Measurements from ENCODE around the gene PCAT7.
"Not testable (repeated sequence)": the region's sequence is repeated elsewhere in the genome, so short reads cannot be mapped to it uniquely, and the experiment has no call there.

The PCAT7 gene

DNA sequence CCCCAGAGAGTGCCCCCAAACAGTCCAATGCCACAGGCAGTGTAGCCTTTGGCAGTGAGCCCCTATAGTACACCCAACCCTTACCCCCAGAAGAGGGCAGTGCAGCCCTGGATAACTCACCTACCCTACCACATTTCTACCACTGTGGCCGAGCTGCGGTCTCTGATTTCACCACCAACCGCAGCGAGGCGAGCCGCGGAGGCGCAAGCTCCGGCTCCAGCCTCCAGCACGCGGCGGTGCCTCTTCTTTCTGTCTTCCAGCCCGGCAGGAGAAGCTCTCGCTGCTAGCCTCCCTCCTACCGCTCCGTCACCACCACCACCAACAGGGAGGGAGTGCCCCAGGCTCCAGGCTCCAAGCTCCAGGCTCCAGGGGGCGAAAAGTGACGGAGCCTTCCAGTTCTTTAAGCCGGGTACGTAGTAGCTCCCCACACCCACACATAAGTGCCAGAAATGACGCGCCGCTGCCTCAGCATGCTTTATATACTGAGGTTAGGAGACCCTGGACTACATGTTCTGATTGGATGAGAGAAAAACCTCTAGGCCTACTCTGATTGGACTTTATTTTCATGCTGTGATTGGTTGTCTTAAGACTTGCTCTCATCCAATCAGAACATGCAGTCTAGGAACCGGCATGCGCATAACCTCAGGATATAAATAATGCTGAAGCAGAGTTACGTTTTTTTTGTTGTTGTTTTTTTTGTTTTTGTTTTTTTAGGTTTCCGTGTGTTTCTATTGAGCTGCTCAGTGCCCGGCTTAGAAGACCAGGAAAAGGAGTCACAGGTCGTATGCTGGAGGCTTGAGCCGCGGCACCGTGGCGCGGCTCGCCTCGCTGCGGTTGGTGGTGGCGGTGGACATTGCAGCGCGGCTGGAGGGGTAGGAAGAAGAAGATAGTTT is at the start of gene PCAT7:
PCAT7 (plus strand) TSS at position 645 of the 893 bp plus-strand sequence.
- no peak for DNase-seq (ENCODE audit: low read depth)

DNA sequence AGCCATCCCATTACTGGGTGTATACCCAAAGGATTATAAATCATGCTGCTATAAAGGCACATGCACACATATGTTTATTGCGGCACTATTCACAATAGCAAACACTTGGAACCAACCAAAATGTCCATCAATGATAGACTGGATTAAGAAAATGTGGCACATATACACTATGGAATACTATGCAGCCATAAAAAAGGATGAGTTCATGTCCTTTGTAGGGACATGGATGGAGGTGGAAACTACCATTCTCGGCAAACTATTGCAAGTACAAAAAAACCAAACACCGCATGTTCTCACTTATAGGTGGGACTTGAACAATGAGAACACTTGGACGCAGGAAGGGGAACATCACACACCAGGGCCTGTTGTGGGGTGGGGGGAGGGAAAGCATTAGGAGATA is 48.5 kb upstream of the PCAT7 start:
- not testable (repeated sequence) for DNase-seq (ENCODE audit: low read depth)

DNA sequence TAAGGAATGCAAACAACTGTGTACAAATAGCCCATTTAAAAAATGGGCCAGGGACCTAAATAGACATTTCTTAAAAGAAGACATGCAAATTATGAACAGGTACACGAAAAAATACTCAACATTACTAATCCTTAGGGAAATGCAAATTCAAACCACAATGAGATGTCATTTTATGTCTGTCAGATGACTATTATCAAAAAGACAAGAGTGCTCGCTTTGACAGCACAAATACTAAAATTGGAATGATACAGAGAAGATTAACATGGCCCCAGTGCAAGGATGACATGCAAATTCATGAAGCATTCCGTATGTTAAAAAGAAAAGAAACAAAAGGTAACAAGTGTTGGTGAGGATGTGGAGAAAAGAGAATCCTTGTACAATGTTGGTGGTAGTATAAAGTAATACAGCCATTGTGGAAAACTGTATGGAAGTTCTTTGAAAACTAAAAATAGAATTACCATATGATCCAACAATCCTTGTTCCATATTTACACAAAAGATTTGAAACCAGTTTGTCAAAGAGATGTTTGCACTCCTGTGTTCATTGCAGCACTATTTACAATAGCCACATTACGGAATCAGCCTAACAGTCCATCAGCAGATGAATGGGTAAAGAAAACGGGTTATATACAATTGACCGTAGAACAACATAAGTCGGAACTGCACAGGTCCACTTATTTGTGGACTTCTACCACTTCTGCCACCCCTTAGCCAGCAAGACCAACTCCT is 47.2 kb upstream of the PCAT7 start:
- DNase-seq (ENCODE audit: low read depth) = no peak

DNA sequence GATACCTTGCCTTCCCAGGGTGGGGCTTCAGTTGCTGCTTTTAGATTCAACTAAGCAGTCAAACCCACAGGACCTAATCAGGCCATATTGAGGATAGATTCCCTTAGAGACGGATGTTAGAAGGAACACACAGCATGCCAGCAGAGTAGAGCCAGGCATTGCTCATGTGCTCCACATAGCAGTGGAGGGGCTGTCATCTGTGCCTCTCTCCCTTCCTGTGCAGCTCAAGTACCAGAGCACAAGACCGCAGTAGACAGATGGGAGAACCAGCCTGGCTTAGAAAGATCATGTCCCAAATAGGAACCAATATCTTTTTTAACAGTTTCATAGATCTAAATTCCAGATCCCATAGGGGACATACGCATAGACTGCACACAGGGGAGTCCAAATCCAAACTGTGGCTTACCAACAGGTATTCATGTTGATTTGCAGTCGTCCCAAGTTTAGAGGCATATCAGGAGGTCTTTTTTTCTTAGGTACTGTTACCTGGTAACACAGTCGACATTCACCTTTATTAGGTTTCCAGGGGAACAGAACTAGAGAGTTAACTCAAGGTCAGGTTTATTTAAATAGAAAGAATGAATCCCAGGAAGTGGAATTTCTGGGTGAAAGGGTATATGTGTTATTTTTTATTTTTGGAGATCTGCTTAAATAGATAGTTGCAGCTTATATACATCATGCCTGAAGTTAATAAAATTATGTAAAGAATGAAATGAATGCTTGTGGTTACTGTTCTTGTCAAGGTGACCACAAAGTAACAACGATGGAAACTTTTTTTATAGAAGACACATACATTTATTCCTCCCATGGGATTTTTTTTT is 43.5 kb upstream of the PCAT7 start:
- no peak for DNase-seq (ENCODE audit: low read depth)

DNA sequence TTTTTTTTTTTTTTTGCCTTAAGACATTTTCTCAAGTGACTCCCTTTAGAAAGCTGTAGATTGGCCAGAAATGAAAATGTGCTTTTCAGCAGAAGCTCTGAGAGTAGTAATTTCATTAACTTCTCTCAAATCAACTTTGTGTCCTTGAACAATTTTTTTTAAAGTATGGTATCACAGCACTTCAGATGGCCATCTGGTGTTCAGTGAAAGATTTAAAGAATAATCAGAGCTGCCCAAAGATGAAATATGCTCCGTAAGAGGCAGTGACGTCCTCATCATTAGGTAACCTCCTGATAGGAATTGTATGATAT is 43.0 kb upstream of the PCAT7 start:
- no peak for DNase-seq (ENCODE audit: low read depth)

DNA sequence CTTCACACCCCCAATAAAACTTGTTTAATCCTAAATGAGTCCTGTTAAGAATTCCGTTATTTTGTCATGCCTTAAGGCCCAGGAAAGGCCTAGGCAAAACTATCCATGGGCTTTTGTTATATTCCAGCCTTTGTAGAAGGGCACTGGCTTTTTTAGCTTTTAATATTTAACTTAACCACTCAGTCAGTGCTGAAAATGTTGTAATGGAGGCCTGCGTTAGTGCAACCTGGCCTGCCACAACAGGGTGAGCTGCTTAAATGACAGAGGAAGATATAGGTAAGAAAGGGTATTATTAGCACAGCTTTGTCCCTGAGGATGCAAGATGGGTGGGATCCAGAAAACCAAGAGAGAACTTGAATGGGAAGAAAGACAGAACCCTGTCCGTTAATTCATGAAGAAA is 40.2 kb upstream of the PCAT7 start:
- DNase-seq (ENCODE audit: low read depth) = no peak

DNA sequence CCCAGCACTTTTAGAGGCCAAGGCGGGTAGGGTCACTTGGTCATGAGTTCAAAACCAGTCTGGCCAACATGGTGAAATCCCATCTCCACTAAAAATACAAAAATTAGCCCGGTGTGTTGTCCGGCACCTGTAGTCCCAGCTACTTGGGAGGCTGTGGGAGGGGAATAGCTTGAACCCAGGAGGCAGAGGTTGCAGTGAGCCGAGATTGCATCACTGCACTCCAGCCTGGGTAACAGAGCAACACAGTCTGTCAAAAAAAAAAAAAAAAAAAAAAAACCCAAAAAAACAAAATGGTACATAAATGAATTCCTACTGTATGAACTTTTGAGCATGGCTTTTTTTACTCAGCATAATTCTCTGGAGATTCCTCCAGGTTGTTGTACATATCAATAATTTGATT is 37.6 kb upstream of the PCAT7 start:
- no peak for DNase-seq (ENCODE audit: low read depth)

DNA sequence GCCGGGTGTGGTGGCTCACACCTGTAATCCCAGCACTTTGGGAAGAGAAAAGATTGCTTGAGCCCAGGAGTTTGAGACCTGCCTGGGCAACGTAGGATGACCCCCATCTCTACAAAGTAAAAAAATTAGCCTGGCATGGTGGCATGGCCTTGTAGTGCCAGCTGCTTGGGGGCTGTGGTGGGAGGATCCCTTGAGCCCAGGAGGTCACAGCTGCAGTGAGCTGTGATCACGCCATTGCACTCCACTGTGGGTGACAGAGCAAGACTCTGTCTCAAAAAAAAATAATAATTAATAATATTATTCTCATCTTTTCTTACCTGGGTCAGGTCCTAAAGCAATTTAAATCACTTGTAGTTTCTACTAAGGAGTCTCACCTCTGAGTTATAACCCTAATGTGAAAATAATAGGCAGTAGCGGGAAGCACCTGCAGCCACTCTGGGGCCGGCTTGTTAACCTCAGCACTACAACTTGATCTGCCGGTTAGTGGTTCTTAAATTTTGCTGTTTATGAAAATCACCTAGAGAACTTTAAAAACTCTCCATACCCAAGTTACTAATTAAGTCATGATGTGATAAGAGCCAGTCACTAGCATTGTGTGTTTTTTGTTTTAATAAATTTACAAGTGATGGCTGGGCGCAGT is 29.4 kb upstream of the PCAT7 start:
- no peak for DNase-seq (ENCODE audit: low read depth)

DNA sequence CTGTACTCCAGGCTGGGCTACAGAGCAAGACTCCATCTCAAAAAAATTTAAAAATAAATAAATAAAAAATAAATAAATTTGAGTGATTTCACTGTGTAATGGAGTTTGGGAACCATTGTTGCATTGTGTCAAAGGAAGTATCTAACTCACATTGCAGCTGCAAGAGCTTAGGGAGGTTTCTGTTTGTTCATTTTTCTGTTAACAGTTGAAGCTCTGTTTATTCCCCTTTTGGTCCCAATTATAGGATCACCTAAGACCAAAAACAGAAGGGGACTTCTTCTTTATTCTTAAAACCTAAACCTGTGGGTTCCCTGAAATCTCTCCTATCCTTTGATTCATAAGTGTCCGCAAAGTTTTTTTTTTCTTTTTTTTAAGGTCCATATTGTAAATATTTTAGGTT is 28.6 kb upstream of the PCAT7 start:
- DNase-seq (ENCODE audit: low read depth) = no peak

DNA sequence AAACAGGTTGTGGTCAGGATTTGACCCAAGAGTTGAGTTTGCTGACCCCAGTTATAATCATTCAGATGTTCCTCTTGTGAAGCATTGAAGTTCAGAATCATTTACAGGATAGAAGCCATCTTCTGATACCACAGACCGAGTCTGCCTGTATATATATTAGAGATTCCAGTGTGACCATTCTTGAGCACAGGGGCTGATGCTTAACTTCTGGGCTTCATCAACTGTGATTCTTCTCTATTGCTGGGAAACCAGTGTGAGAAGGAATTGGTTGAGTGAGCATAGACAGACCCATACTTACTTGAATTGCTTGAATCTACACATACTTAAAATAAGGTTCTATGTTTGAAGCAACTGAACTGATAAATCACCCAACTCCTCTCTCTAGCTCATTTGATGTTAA is 27.9 kb upstream of the PCAT7 start:
- no peak for DNase-seq (ENCODE audit: low read depth)

DNA sequence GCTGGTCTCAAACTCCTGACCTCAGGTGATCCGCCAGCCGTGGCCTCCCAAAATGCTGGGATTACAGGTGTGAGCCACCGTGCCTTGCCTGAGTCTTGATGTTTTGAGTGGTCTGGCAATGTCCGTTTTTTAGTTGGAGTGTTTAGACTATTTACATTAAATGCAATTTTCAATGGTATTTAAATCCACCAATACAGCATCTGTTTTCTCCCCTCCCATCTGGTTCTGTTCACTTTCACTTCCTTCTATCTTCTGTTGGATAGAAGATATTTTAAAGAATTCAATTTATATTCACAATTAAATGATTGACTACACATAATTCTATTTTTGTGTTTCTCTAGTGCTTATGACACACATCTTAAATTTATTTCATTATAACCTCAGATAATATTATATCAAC is 26.0 kb upstream of the PCAT7 start:
- DNase-seq (ENCODE audit: low read depth) = no peak

DNA sequence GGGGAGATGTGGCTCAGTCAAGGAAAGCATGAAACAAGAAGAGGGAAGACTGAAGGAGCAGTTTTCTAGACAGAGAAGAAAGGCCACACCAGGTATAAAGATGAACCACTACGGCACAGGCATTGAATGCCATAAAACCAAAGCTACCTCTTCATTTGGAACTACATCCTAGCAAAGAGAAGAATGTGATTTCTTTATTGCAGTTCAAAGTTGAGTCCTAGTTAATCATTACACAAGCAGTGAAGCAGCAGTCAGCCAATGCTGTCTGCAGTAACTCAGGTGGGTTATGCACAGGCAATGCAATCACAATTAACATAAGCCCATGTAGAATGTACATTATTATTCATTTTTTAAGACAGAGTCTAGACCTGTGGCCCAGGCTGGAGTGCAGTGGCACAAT is 21.7 kb upstream of the PCAT7 start:
- no peak for DNase-seq (ENCODE audit: low read depth)

DNA sequence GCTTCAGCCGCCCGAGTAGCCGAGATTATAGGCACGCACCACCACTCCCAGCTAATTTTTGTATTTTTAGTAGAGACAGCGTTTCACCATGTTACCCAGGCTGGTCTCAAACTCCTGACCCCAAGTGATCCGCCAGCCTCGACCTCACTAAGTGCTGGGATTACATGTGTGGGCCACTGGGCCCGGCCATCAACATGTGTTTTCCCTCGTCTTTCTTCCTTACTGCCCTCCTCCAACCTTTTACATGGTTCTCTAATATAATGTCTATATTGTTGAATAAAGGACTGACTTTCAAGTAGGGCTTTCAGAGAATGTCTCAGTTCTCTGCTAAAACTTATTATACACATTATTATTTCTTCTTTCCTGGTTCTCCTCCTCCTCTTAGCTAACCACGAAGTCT is 21.3 kb upstream of the PCAT7 start:
- no peak for DNase-seq (ENCODE audit: low read depth)

DNA sequence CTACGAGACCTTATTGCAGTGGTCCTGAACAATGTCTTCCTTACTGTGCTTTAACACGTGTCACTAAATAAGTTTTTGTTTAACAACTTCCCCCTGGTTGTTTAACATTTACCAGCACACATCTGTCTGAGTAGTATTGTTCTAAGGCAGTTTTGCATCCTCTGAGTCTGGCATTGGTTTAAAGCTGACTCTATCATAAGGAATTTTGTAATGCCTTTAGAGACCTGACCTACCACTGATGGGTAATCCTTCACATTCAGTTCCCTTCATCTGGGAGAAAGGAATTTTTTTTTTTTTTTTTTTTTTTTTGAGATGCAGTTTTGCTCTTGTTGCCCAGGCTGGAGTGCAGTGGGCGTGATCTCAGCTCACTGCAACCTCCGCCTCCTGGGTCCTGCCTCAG is 20.0 kb upstream of the PCAT7 start:
- DNase-seq (ENCODE audit: low read depth) = no peak

DNA sequence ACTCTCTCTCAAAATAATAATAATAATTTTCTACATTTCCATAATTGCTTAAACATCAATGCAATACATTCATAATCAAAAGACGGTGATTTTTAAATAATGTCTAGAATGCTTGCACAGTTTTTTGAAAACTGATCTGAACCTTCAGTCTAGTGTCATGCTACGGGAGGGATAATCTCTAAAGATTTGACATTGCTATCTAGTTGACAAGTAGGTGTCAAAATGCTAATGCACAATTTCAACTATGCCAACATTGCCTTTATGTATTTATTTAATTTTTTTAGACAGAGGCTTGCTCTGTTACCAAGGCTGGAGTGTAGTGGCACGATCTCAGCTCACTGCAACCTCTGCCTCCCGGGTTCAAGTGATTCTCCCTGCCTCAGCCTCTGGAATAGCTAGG is 16.0 kb upstream of the PCAT7 start:
- no peak for DNase-seq (ENCODE audit: low read depth)

DNA sequence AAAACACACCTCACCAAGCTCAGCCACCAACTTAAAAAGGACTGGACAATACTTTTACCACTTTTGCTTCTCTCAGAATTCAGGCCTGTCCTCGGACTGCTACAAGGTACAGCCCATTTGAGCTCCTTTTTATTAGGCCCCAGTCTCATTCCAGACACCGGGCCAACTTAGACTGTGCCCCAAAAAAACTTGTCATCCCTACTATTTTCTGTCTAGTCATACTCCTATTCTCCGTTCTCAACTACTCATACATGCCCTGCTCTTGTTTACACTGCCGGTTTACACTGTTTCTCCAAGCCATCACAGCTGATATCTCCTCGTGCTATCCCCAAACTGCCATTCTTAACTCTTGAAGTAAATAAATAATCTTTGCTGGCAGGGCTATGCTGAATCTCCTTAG is 10.5 kb upstream of the PCAT7 start:
- not testable (repeated sequence) for DNase-seq (ENCODE audit: low read depth)

DNA sequence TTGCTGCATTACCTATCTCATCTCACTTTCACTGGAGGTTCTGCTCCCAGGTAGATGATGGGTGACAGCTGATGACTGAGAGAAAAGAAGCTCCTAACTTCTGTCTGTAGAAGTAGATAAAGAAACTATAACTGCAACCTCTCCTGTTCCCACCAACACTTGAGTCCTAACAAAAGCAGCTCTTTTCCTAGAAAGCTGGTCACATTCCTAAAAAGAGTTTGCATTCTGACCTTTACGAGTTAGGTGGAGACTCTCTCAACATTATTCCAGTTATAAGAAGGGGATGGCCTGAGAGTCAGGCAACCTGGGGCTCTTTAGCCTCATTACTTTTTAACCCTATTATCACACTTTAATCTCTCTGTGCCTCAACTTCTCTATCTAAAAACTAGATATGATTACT is 8.9 kb upstream of the PCAT7 start:
- DNase-seq (ENCODE audit: low read depth) = no peak

DNA sequence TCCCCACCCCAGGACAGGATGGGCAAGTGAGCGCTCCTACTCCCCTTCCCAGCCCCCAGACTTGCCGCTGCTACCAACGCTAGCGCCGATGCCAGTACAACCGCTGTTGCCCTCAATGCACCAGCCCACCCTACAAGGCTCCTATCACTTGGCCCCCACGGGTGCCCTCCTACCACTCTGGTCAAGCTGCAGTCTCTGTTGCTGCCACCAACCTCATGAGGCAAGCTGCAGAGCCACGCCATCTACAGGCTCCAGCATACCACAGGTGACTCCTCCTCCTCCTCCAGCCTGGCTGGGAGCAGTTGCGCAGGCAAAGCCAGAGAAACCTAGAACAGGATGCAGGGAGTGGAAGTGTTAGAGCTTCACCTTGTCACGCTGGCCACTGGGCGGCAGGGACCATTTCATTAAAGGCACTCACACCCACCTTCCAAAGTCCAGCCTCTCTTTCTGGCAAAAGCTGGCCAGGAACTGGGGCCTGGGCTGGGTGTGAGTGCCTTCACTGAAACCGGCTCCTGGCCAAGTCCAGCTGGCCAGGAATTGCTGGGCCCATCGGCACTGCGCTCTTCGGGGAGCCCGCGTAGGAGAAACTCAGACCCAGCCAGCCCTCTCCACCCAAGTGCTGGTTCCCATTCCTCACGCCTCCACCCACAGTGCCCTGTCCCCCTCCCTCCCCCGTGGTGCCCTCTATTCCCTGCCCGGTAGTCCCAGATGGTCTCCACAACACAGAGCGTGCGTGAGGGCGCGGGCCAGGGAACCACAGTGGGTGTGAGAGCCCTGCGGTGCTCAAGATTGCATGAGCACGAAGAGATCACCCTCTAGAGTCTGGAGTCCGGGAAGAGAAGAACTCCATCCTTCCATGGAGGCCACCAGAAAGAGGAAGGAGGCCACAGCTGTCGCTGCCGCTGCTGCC is 1.6 kb upstream of the PCAT7 start:
- DNase-seq (ENCODE audit: low read depth) = no peak

DNA sequence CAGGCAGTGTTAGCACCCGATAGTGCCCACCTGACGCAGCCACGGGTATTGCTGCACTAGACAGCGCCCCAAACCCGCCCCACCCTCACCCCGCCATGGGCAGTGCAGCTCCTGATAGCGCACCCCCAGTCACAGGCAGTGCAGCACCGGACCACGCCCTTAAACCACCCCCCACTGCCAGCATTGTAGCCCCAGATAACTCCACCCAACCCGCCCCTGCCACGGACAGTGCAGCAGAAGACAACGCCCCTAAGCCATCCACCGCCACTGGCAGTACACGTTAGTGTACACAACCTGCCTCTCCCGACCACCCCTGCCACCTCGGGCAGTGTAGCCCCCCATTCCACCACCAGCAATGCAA is 825 bp upstream of the PCAT7 start:
- DNase-seq (ENCODE audit: low read depth) = no peak

DNA sequence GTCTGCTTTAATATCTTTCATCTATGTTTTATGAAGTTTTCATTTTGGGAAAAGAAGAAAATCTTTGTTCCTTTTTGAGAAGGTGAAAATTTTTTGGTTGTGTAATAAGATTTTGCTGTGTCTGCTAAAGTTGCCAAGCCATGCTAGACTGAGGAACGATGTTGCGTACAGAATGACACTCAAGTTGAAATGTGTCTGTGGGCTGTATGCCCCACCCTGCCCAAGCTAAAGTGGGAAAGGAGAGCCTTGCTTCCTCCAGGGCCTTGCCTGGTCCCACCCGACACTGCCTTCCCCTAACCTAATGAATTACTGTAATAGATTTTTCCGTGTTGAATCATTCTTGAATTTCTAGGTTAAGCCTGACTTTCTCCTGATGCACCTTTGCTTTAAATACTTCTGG is 2.5 kb downstream of the PCAT7 start:
- no peak for DNase-seq (ENCODE audit: low read depth)

DNA sequence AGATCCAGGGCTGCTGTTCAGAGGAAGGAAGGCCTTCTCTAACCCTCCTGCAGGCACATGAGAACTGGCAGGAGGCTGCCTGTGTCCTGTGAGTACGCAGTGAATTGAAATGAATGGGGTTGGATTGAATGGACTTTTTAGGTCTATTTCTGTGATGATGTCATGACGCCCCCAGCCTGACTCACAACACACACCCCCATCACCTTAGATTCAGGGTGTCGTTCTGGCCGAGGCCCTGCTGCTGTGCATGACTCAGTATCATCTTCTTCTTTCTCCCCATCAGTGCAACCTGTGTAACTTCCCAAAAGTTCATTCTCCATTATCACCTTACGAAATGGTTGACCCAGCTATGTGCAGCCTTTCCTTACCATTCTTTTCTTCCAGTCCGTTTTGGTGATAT is 5.4 kb downstream of the PCAT7 start:
- no peak for DNase-seq (ENCODE audit: low read depth)
